Subcutaneous adipose tissue (tissue), 4 donors: ENCODE measurements around the gene HELZ. TPM values are rescaled to one million over a fixed set of nuclear protein-coding genes. Genes with fewer than 3 reads are reported as not detected.

ENCODE experiments used
- total RNA-seq, 4 donors: library from RNA; depleted of rRNA; stranded (reverse); fragments of >200 nt; gene quantifications; one replicate each; pipeline ENCODE4 v1.1.0, GENCODE V29; 2016
- TF ChIP-seq, protein P1 (sequence below): fragments of 450-650 bp; IDR thresholded peaks from one replicate; pipeline ENCODE4 v1.5.1; 2016; ENCODE audit warnings: low read depth, mild to moderate bottlenecking, control low read depth, antibody characterized with exemption, moderate library complexity

Gene HELZ
- total RNA-seq, 4 donors from 2014 or later: 74.5 to 83.0 (median 76.8) TPM

DNA sequence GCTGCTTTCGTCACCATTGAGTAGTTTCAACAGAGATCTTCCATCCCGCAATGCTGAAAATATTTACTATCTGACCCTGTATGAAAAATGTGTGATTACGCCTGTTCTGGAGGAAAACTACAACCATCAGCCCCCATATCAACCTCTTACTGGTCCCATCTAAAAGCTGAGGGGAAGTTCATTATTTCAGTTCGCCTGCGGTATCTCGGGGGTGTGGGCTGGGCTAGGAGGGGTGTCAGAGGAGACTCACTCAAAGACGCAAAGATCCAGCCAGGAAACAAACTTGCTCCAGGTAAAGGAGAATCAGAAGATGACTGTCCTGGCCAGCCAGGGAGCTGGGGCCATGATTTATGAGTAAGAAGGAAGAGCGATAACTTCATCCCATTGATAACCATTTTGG lies 187.0 kb downstream of the HELZ start:
- TF ChIP-seq, protein P1, sequence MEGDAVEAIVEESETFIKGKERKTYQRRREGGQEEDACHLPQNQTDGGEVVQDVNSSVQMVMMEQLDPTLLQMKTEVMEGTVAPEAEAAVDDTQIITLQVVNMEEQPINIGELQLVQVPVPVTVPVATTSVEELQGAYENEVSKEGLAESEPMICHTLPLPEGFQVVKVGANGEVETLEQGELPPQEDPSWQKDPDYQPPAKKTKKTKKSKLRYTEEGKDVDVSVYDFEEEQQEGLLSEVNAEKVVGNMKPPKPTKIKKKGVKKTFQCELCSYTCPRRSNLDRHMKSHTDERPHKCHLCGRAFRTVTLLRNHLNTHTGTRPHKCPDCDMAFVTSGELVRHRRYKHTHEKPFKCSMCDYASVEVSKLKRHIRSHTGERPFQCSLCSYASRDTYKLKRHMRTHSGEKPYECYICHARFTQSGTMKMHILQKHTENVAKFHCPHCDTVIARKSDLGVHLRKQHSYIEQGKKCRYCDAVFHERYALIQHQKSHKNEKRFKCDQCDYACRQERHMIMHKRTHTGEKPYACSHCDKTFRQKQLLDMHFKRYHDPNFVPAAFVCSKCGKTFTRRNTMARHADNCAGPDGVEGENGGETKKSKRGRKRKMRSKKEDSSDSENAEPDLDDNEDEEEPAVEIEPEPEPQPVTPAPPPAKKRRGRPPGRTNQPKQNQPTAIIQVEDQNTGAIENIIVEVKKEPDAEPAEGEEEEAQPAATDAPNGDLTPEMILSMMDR: no peak

DNA sequence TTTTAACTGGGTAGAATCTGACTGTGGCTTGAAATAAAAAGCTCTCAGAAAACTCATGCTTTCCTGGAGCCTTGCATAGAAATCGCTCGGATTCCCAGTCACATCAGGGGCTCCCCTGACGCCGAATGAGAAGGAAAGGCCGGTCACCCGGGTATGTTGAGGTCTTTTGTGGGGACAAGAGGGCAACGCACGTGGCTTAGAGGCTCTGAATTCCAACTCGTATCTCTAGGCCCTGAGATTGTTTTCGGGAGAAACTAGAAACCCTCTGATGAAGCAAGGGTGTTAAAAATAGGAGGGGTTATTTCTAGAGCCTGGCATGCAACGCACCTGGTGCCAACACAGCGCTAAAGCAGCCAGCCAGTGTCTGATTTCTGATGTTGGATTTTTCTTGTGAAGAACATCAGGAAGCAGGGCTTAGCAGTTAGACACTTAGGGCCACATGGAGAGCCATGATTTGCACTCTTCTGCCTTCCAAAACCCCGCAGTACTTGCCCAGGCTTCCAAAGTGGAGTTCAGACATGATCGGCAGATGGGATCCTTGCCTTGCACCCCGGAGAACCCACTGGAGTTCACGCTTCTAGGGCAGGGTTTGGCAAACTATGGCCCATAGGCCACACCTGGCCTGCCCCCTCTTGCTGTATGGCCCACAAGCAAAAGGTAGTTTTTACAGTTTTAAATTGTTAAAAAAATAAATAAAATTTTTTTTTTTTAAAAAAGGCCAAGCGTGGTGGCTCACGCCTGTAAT lies 188.1 kb downstream of the HELZ start:
- TF ChIP-seq, protein P1: no peak

DNA sequence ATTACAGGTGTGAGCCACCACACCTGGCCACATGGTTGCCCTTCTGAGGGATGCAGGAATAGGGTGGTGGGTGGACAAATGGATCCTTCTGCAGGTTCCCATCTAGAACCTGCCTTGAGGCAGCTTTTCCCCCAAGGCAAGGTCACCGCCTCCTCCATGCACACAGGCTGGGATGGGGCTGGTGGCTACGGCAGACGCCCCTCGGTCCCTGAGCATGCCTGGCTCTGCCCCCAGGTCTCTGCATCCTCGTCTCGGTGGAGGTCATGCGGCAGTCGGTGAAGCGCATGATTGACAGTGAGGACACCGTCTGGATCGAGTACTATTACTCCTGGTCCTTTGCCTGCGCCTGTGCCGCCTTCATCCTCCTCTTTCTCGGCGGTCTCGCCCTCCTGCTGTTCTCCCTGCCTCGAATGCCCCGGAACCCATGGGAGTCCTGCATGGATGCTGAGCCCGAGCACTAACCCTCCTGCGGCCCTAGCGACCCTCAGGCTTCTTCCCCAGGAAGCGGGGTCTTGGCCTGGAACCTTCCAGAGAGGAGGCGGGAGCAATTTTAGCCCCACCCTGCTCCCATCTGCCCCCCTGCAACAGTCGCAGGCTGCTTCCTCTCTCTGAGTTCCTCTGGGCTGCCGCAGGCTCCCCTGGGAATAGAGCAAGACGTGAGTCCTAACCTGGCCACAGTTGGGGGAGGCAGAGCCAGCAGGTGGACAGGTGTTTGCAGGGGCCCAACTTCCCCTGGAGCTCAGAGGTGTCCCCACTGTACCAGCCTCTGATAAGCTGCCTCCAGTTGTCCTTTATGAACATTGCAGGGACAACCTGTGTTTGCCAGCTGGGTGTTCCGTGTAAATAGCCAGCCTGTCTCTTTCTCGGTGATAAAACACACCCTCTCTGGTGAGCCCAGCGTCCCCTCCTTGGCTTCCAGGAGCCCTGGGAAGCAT lies 188.9 kb downstream of the HELZ start:
- TF ChIP-seq, protein P1: no peak

DNA sequence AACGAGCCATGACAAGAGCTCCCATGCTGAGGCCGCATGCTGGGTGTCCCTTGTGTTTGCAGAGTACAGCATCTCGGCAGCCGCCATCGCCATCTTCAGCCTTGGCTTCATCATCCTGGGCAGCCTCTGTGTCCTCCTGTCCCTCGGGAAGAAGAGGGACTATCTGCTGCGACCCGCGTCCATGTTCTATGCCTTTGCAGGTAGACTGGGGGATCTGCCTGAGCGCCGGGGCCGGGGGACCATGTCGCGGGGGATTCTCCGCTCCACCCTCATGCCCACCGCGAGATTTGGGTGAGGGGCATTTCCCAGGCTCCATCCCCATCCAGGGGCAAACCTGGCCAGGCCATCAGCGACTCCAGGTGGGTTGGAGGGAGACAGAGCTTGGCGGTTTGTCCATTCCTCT lies 190.0 kb downstream of the HELZ start:
- TF ChIP-seq, protein P1: no peak

DNA sequence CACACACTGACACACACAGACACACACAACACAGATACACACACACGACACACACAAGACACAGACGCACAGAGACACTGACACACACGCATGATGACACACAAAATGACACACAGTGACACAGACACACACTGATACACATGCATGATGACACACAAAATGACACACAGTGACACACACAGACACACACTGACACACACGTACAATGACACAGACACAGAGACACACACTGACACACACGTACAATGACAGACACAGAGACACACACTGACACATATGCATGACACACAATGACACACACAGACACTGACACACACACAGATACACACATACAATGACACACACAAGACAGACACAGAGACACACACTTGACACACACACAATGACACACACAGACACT lies 190.4 kb downstream of the HELZ start:
- TF ChIP-seq, protein P1: no peak

DNA sequence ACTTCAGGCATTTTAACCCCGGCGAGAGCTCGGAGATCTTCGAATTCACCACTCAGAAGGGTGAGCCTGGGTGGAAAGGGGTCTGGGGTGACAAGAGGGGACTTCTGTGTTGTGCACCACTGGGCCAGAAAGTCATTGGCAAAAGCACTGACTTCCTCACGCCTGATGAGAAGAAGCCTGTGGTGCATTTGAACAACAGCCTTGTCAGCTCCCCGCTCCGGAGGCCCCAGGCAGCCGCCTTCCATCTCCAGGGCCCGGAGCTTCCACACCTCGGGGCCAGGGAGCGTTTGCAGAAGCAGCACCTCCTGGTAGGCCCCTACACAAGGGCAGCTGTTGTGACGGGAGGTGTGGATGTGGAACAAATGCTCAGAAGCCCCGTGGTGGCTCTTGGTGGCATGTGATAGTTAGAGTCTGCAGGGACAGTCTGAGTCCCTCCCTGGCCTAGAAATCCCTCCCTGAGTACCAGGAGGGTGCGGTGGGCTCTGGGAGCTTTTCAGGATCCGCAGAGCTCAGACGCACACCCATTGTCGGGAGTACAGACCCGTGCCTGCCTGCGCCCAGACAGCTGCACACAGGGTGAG lies 190.9 kb downstream of the HELZ start:
- TF ChIP-seq, protein P1: no peak
